GM18861 (cell line): ENCODE results near the gene SLC19A1.
"Not testable (repeated sequence)": the region's sequence is repeated elsewhere in the genome, so short reads cannot be mapped to it uniquely, and the experiment has no call there.

ENCODE experiments used
- ATAC-seq: cut with Tn5 transposase; IDR thresholded peaks from one replicate; pipeline ENCODE4 v1.9.1; 2021; ENCODE audit not compliant: unreplicated experiment

The SLC19A1 gene

DNA sequence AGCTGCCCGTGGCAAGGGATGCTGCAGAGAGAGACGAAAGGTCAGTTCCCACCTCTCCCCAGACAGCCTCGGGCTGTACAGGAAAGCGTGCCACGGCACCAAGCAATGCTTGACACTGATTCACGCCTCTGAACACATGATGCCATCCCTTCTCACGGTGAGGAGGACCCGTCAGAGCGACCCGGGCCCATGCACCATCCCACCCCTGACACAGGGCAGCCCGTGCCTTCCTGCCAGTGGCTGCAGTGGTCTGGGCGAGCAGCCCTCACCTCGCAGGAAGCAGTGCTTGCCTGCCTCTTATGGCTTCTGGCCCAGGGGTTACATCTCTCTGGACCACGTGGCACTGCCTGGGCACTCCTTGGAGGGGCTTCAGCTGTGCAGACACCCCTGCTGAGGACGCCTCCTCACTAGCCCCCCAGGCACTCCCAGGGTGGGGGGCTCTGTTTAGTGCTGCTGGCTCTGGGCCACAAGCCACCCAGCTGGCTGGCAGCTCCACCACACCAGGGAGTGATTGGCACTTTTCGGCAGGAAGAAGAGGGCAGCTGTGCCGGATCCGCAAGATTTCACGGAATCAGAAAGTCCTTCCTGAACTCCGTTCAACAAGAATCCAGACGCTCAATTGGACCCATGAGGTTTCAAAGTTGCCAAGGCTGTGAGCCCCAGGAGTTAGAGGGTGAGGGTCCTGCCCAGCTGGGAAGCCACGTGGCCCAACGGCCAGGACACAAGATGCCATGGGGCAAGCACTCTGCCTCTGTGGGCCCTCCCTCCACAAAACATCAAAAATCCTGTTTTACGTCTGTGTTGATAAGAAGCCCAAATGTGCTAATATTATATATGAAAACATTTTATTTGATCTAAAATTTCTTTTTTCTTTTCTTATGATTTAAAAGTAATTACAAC lies 34.8 kb upstream of the SLC19A1 start:
- ATAC-seq: no peak

DNA sequence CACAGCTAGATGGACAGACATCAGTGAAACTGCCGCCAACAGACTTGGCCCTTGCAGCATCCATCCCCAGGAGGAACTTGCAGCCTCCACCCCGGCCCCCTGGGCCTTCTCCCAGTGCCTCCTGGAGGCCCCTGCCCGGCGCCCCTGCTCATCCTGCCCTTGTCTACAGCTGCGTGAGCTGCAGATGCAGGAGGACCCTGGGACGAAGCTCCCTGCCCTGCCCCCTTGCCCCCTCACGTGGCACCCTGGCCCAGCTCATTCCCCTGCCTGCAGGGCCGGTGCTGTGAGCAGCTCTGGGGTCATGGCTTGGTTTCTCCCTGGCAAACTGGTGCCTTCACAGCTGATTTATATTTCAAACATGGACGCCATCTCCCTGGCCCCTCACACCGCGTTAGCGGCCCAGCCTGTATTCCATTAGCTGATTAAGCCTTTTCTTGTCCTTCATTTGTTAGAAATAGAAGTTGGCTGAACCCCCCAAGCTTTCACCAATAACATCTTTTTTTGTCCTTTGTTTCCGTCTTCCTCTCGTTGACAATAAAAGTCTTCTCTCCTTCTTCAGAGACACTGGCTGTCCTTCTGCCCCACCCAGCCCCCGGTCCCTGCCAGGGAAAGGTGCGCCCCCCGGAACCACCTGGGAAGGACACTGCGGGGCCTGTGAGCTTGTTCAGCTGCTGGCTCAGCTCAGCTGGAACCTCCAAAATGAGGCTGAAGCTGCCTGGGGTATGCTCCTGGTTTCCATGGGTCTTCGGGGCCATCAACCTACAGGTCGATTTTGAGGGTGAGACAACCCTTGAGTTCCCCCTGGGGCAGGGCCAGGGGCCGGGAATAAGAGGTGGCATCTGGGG lies 34.0 kb upstream of the SLC19A1 start:
- no peak for ATAC-seq

DNA sequence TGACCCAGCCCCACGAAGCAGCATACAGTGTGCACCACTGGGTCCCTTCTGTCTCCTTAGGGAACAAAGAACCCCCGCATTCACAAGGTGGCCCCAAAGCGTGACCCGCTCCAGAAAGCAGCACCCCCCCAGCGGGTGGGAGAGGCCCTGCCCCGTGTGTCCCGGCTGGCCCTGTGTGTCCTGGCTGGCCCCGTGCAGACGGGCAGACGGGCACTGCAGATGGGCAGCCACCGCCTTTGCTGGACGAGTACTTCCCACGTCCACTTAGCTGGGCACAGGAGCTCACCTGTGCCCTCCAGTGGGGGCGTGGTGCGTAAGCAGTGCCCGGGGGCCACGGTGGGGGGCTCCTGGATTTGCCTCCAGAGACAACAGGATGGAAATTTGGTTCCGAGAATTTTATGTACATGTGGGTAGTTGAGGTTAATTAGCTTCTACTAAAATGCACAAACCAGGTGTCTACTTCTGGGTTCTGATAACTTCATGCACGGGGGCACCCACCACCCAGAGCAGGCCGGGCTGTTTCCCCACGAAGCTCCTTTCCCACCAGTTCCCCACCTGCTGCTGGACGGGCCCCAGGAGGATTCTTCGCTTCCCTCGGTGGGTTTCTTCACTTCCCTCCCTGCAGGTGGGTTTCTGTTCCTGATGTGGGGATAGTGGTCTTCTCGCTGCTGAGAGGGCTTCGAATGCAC lies 33.2 kb upstream of the SLC19A1 start:
- ATAC-seq: no peak

DNA sequence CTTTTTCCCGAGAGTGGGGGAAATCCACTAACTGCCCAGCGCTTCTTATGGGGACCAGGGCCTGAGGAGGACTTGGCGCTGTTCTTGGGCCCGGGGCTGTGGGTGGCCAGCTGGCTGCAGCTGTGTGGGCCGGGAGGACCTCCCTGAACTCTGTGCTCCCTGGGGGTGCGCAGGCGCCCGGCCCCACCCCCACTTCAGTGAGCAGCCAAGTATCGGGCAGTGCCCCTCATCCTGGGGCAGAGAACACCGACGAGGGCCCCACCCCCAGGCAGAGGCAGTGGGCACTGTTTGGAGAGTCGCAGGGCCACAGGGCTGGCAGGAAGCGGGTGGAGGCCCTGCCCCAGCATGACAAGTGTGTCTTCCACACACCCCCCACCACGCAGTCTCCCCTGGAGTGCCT lies 32.5 kb upstream of the SLC19A1 start:
- no peak for ATAC-seq

DNA sequence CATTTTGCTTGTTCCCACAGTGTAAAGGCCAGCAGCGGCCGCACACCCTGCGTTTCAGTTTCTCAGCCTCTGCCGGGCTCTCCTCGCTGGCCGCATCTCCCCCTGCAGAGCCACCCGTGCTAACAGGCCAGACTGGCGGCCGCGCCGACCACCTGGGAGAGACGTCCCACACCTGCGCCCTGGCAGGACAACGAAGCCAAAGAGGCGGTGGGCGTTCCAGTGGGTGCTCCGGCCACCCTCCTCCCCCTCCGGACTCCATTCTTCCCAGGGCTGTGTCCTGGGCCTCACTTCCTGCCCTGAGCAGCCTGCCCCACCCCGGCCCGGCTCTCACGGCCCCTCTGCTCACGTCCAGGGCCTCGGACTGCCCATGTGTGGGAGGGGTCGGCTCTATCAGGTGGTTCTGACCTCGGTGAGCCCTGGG lies 31.9 kb upstream of the SLC19A1 start:
- ATAC-seq: no peak

DNA sequence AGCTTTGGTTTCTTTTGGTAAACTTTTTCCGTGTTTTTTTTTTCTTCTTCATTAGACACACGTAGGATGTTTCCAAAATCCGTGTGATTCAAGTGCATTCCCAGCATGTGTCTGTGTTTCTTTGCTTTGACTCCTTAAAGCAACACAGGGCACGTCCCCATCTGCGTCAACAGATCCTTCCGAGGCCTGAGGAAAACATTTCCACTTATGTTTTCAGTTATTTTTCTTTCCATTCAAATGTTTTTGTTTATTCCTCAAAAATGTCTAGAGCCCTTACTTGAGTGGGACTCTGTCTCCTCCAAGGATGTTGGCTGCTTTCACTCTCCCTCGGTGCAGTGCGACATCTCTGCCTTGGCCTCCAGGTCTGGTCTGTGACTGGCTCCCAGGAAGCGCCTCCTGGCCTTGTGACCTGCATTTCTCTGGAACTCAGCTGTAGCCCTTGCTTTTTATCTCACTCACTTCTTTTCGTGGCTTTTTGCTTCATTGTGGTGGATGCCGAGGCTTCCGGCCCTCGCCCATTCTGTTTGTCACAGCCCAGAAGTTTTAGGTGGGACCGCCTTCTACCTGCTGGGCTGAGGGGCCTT lies 31.3 kb upstream of the SLC19A1 start:
- ATAC-seq: no peak

DNA sequence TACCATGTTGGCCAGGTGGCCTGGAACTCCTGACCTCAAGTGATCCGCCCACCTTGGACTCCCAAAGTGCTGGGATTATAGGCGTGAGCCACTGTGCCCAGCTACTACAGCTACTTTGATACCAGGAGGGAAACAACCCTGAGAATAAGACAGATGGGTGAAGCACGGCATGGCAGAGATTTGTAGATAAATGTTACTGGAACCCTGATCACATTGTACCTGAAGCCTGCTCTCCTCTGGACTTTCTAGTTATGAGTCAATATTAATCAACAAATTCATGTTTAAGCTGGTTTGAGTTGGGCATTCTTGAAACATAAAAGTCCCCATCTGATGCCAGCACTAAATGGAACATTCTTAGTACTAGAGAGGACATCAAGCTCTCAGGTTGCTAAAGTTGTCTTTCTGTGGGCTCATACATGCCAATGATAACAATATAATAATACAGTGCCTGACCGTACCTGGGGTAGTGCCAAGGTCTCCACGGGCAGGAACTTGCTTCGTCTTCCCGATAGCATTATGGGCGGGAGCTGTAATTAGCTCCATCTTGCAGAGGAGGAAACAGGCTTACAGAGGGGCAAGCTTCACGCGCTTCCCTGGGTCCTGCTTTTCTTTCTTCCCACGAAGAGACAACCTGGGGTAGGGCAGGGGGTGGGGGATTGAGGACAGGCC lies 30.7 kb upstream of the SLC19A1 start:
- ATAC-seq: no peak

DNA sequence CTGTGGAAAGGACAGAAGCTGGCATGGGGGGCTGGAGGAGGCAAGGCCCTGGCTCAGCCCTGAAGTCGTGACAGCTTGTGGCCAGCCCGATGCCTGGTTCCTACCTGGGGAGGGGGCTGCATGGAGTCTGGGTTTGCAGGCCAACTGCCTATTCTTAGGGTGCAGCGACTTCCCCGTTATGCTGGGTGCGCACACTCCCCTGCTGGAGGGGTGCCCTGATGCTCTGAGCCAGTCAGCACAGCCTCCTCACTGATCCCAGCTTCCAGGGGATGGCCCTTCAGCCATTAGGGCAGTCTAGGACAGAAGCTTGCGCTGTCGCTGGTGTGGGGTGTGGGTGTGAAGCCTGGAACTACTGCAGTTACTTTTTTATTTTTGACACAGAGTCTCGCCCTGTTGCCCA lies 30.0 kb upstream of the SLC19A1 start:
- ATAC-seq: no peak

DNA sequence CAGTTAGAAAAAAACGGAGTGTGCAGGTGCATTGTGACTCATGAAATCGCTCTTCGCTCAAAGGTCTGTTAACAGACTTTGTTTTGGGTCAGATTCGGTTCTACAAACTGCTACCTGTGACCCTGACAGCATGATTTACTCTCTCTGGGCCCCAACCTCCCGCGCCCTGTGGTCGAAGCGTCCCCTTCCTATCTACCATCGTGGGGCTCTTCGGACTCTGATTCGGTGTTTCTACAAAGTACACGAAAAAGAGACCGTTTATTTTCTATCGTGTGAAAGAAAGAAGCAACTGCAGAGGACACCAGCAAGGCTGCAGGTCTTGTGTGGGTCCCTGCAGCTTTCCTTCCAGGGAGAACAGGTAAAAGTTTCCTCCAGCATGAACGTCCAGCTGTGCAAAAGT lies 29.4 kb upstream of the SLC19A1 start:
- ATAC-seq: no peak

DNA sequence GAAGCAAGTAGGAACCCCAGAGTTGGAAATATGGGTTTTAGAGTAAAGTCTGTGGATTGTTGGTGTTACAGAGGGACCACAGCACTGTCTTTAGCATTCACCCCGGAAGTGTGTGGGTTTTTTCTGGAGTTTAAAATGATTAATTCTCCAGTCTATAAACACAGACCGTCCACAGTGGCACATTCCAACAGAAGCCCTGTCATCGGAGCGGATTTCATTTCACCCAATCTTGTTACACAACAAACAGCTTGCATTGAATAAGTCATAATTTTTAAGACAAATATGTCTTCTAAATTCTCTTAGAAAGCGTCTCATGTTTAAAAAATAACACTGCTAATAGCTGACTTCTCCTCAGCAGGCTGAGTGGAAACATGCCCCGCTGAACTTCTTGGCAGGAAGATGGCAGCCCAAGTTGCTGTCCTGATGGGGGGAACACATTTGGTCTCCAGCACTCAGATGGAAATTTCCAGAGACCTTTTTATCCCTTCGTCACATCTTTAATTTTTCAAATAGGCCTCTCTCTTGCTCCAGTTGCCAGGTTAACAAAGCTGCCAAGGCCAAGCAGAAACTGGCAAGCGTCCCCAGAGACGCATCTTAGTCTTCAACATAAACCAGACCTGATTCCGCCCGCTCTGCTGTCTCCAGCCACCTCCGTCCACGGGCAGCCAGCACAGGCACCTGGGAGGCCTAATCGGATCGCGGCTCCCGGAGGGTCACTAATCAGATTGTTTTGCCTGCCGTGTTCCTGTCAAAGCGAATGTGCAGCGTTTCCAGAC lies 28.8 kb upstream of the SLC19A1 start:
- no peak for ATAC-seq

DNA sequence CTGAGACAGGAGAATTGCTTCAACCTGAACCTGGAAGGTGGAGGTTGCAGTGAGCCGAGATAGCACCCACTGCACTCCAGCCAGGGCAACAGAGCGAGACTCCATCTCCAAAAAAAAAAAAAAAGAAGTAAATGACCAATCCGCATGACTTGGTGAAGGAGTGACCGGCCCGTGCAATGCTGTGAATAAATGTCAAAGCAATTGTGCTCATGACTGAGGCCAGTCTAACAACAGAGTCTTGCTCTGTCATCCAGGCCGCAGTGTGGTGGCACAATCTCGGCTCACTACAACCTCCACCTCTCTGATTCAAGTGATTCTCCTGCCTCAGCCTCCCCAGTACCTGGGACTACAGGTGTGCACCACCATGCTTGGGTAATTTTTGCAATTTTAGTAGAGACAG lies 27.8 kb upstream of the SLC19A1 start:
- ATAC-seq: no peak

DNA sequence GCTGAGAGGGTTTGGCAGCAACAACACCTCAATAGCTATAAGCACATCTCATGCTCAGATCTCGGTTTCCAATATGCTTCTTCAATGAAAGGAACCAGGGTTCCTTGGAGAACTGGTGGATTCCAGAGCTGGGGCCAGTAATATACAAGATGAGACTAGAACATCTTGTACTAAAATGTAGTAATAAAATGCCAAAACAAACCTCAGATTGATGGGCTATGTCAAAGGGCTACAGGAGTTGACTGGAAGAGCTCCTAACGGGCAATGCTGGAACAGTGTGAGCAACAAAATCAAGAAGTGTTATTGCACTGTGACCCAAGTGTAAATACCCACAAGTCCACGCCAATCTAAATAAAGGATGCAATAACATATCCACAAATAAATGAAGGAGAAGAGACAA lies 26.1 kb upstream of the SLC19A1 start:
- ATAC-seq: no peak

DNA sequence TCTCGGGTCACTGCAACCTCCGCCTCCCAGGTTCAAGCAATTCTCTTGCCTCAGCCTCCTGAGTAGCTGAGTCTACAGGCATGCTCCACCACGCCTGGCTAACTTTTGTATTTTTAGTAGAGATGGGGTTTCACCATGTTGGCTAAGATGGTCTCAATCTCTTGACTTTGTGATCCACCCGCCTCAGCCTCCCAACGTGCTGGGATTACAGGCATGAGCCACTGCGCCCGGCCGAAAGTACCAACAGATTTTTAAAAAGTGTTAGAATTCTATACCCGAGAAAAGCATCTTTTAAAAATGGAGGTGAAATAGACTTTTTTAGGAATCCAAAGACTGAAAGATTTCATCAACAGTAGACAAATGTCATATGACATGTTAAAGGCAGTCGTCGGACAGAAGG lies 21.9 kb upstream of the SLC19A1 start:
- not testable (repeated sequence) for ATAC-seq

DNA sequence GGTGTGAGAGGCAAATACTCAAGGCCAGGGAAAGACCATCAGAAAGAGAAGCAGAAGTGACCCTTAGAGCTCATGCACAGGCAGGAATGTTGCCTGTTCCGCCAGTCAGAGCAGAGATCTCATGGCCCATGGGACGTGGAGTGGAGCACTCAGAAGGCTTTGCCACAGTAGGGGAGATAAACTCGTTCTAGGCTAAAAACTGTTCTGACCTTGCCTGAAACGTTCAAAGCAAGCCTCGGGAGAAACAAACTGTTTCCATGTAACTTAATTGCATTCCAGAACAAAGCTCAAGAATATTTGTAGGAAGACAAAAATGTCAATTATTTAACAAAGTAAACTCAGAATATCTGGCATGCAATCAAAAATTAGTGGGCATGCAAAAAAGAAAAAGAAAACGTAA lies 20.7 kb upstream of the SLC19A1 start:
- ATAC-seq: no peak

DNA sequence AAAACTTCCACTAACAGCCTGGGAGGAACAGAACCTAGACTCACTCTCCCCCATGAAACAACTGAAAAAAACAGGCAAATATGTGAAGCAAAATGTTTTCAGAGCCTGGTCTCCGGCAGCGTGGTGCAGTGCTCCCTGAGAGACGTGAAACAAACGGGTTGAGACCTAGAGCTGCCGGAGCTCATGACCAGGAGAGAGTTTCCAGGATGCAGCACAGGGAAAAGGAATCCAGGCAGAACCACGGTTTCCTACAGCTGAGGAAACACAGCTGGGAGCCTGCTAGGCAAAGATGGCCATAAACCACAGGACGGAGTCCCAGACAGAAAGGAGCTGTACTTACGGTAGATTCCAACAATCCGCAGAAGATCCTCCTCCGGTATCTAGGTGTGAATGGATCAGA lies 20.2 kb upstream of the SLC19A1 start:
- no peak for ATAC-seq

DNA sequence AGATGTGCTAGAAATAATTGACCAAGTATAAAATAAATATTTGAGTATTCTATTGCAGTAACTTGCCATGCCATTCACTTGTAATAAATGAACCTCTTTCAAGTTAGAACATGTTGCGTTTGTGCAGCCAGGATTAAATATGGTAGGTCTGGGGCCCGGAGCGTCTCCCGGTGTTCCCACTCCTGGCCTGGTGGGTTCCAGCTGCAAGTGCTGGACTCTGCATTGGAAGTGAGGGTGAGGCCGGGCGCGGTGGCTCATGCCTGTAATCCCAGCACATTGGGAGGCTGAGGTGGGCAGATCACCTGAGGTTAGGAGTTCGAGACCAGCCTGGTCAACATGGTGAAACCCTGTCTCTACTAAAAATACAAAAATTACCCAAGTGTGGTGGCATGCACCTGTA lies 19.0 kb upstream of the SLC19A1 start:
- not testable (repeated sequence) for ATAC-seq

DNA sequence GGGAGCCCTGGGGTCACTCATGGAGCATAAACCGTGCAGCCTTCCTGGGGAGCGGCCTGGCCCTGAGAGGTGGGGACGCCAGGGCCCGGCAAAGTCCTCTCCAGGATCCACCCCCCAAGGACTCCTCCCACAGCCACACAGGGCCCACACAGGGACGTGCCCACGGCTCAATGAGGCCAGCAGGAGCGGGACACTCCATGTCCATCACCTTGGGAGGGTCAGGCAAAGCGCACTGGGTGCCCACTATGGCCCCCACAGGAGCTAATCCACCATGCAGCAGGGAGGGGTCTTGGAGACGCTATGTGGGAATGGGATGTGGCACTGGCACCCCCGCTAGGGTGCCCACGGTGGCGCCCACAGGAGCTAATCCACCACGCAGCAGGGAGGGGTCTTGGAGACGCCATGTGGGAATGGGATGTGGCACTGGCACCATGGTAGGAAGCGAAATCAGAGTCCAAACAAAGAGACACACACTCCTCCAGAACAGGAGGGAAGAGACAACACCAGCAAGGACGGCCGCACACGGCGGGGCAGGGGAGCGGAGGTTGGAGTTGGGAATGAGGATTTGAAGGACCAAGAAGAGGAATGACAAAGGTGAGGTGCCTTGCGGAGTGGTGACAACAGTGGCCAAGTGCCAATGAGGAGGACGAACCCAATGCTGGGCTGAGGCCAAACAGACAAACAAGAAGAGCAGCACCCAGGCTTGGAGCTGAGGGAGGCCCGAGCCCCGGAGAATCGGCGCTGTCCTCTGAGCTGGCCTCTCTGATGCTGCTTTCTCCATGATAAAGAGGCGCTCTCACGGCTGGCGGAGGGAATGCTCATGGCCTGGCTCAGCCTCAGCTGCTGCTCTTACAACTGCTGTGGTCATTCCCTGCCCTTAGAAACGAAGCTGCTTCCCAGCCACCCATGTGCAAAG lies 18.1 kb upstream of the SLC19A1 start:
- no peak for ATAC-seq

DNA sequence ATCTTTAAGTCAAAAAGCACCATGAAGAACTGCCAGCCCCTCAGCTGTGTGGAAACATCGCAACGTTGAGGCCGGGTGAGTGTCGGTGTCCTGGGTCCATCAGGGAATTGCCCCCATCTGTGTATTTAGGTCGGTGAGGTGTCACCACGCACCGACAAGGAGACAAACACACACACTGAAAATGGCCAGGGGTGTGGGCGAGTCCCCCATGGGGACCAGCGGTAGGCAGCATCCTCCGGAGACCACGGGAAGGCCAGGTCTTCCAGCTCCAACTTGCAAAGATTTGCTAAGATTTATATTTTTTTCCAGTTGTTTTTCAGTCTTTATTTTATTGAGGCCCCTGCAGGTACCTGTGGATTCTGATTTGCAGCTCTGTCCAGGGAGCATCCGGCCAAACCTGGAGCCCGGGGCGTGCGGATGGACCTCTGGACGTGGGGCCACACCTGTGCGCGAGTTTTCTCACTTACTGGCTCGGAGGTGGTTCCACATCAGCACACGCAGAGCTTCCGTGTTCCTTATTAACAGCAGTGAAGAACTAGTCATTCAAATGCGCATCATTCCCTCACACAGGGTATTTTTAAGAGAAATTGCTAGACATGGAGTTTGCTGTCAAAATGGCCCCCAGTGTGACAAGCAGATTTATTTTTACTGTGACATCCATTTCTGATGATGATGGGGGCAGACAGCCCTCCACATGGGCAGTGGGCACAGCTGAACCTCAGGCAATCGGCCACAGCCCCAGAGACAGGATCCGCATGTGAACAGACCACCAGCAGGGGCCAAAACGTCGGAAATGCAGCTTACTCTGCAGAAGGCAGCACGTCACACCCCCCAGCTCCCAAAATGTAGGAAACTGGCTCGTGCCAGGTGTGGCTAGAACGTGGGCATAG lies 17.2 kb upstream of the SLC19A1 start:
- no peak for ATAC-seq
